ENCODE data around the gene NEMP2.

The NEMP2 gene

GRCh38 chr2:190524928-190525327, 9.6 kb downstream of the NEMP2 start:
- TF ChIP-seq CTCF (IDR thresholded peaks at IDR 0.05; ENCODE audit: low read depth, low read length), result no peak
- DNase-seq (ENCODE audit: extremely low read depth, low read depth), result no peak

GRCh38 chr2:190519975-190520767, 14.4 kb downstream of the NEMP2 start:
- no peak for DNase-seq (ENCODE audit: extremely low read depth, low read depth)
- no peak for TF ChIP-seq CTCF (IDR thresholded peaks at IDR 0.05; ENCODE audit: low read depth, low read length)

GRCh38 chr2:190517468-190517867, 17.1 kb downstream of the NEMP2 start:
- TF ChIP-seq CTCF (IDR thresholded peaks at IDR 0.05; ENCODE audit: low read depth, low read length), result no peak
- DNase-seq (ENCODE audit: extremely low read depth, low read depth), result no peak

GRCh38 chr2:190515687-190516086, 18.8 kb downstream of the NEMP2 start:
- no peak for DNase-seq (ENCODE audit: extremely low read depth, low read depth)
- no peak for TF ChIP-seq CTCF (IDR thresholded peaks at IDR 0.05; ENCODE audit: low read depth, low read length)

- DNase-seq (ENCODE audit: extremely low read depth, low read depth), result no peak
- no peak for TF ChIP-seq CTCF (IDR thresholded peaks at IDR 0.05; ENCODE audit: low read depth, low read length)
These were observed 19.8 kb downstream of the NEMP2 start for GRCh38 chr2:190514676-190515075.

GRCh38 chr2:190513877-190514276, 20.6 kb downstream of the NEMP2 start:
- no peak for TF ChIP-seq CTCF (IDR thresholded peaks at IDR 0.05; ENCODE audit: low read depth, low read length)
- no peak for DNase-seq (ENCODE audit: extremely low read depth, low read depth)

GRCh38 chr2:190512539-190513095, 21.9 kb downstream of the NEMP2 start:
- TF ChIP-seq CTCF (IDR thresholded peaks at IDR 0.05; ENCODE audit: low read depth, low read length), result no peak
- no peak for DNase-seq (ENCODE audit: extremely low read depth, low read depth)
